ENCODE results near the gene REPS1. TPM values are rescaled to one million over a fixed set of nuclear protein-coding genes. Genes with fewer than 3 reads are reported as not detected.

The REPS1 gene
- total and polyA plus RNA-seq, 2 donors from 2014 or later = 33.4 to 37.0 TPM

DNA sequence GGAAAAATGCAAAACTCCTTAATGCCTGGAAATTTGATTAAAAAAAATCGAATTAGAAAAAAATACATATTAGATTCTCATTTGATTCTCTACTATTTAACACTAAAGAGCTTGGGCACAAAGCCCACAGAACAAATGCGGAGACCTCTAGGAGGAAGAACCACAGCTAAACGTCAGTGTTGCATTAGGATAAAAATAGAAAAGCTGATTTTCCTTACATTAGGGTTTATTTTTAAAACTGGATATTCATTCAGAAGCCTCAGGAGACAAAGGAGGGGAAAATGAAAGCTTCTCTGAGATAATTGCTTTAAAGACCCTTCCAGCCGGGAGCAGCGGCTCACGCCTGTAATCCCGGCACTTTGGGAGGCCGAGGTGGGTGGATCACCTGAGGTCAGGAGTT lies 114.9 kb downstream of the REPS1 start:
- no peak for DNase-seq
- Histone ChIP-seq H3K36me3 (ENCODE audit: control insufficient read depth in 2 of 3, insufficient read depth in 3 of 3, low read length in 3 of 3) (no peaks in the 10 kb centered on the region), H3K9me3 (ENCODE audit: control insufficient read depth in 2 of 3, insufficient read depth in 1 of 3, low read length in 3 of 3) (no peaks in the 10 kb centered on the region), H3K27ac (ENCODE audit: low read depth in 2 of 2, low read length in 2 of 2) (no peak overlapping the region), H3K27me3 (ENCODE audit: control insufficient read depth, insufficient read depth, low read length) (no peaks in the 10 kb centered on the region), H3K4me1 (ENCODE audit: control insufficient read depth in 2 of 3, insufficient read depth in 2 of 3, low read depth in 1 of 3, low read length in 3 of 3) (no peaks in the 10 kb centered on the region), H3K4me3 (ENCODE audit: low read length in 3 of 3) (no peak overlapping the region), H3K9ac (ENCODE audit: low read length in 3 of 3) (no peak overlapping the region)
- no peak for TF ChIP-seq CTCF (IDR thresholded peaks at IDR 0.05; ENCODE audit: borderline replicate concordance, extremely low read depth, insufficient read depth)
- no peak for FAIRE-seq
- intact Hi-C loops (cut with DNase I) = no loop called here

DNA sequence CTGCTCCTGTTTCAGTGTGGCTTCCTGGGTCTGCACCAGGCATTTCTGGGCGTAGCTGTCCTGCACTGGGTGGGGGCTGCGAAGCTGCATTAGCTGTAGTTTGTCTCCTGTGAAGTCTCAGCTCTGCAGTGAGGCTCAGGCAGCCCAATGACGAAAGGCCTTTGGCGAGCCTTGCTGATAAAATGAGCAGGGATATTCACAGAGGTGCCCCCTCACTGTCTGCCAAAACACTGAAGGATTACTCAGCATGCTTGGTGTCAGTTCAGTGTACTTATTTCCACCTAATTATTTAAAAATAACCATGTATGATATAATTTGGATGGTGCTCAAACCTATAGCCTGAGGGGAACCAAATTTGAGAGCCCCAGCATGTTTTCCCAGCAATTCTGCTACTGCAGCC lies 118.7 kb downstream of the REPS1 start:
- intact Hi-C loops (cut with DNase I) = no loop called here
- H3K4me1 ChIP-seq (ENCODE audit: control insufficient read depth in 2 of 3, insufficient read depth in 2 of 3, low read depth in 1 of 3, low read length in 3 of 3) = no peaks in the 10 kb centered on the region
- H3K4me3 ChIP-seq (ENCODE audit: low read length in 3 of 3) = no peak overlapping the region
- FAIRE-seq = no peak
- H3K27ac ChIP-seq (ENCODE audit: low read depth in 2 of 2, low read length in 2 of 2) = no peak overlapping the region
- H3K9me3 ChIP-seq (ENCODE audit: control insufficient read depth in 2 of 3, insufficient read depth in 1 of 3, low read length in 3 of 3) = no peaks in the 10 kb centered on the region
- no peak for DNase-seq
- H3K27me3 ChIP-seq (ENCODE audit: control insufficient read depth, insufficient read depth, low read length) = no peaks in the 10 kb centered on the region
- no peak overlapping the region for H3K9ac ChIP-seq (ENCODE audit: low read length in 3 of 3)
- no peaks in the 10 kb centered on the region for H3K36me3 ChIP-seq (ENCODE audit: control insufficient read depth in 2 of 3, insufficient read depth in 3 of 3, low read length in 3 of 3)
- TF ChIP-seq CTCF (IDR thresholded peaks at IDR 0.05; ENCODE audit: borderline replicate concordance, extremely low read depth, insufficient read depth) = no peak

- no peak overlapping the region for H3K9ac ChIP-seq (ENCODE audit: low read length in 3 of 3)
- H3K36me3 ChIP-seq (ENCODE audit: control insufficient read depth in 2 of 3, insufficient read depth in 3 of 3, low read length in 3 of 3) = no peaks in the 10 kb centered on the region
- no peak for DNase-seq
- intact Hi-C loops (cut with DNase I) = no loop called here
- no peaks in the 10 kb centered on the region for H3K9me3 ChIP-seq (ENCODE audit: control insufficient read depth in 2 of 3, insufficient read depth in 1 of 3, low read length in 3 of 3)
- no peaks in the 10 kb centered on the region for H3K4me1 ChIP-seq (ENCODE audit: control insufficient read depth in 2 of 3, insufficient read depth in 2 of 3, low read depth in 1 of 3, low read length in 3 of 3)
- H3K4me3 ChIP-seq (ENCODE audit: low read length in 3 of 3) = no peak overlapping the region
- TF ChIP-seq CTCF (IDR thresholded peaks at IDR 0.05; ENCODE audit: borderline replicate concordance, extremely low read depth, insufficient read depth) = no peak
- FAIRE-seq = no peak
- H3K27ac ChIP-seq (ENCODE audit: low read depth in 2 of 2, low read length in 2 of 2) = no peak overlapping the region
- no peaks in the 10 kb centered on the region for H3K27me3 ChIP-seq (ENCODE audit: control insufficient read depth, insufficient read depth, low read length)
These were observed 119.9 kb downstream of the REPS1 start for GRCh38 chr6:138868181-138868580.

DNA sequence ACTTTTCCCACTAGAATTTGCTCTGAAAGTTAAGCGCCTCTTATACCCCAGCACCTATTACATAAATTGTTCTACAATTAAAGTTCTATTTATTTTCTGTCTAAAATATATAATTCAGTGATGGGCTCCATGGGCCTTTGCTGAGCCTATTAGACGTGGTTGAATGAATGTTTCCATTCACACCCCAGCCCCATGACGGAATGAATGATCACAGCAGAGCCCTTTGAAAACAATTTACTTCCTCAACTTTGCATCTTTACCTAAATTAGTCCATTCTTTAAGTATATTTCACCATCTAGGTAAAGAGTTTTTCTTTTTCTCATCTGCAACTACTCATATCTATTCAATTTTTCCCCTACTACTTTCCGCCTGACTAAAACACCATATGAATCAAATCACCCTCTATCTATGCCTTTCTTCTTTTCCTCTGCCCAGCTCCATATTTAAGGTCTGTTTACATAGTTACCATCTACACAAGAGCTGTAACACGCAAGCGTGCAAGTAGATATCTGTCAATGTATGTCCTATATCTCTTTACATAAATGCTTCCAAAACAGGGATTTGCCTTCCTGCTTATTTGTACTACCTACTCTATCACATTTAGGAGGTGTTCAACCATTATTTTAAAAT lies 122.5 kb downstream of the REPS1 start:
- Histone ChIP-seq H3K27ac (ENCODE audit: low read depth in 2 of 2, low read length in 2 of 2) (no peak overlapping the region), H3K4me3 (ENCODE audit: low read length in 3 of 3) (no peak overlapping the region), H3K9ac (ENCODE audit: low read length in 3 of 3) (no peak overlapping the region), H3K4me1 (ENCODE audit: control insufficient read depth in 2 of 3, insufficient read depth in 2 of 3, low read depth in 1 of 3, low read length in 3 of 3) (no peaks in the 10 kb centered on the region), H3K27me3 (ENCODE audit: control insufficient read depth, insufficient read depth, low read length) (no peaks in the 10 kb centered on the region), H3K36me3 (ENCODE audit: control insufficient read depth in 2 of 3, insufficient read depth in 3 of 3, low read length in 3 of 3) (no peaks in the 10 kb centered on the region), H3K9me3 (ENCODE audit: control insufficient read depth in 2 of 3, insufficient read depth in 1 of 3, low read length in 3 of 3) (no peaks in the 10 kb centered on the region)
- no peak for TF ChIP-seq CTCF (IDR thresholded peaks at IDR 0.05; ENCODE audit: borderline replicate concordance, extremely low read depth, insufficient read depth)
- intact Hi-C loops (cut with DNase I) = no loop called here
- DNase-seq (no peak), FAIRE-seq (no peak)

Measured in kidney (tissue), 14 donors.